Caco-2 (cell line): ENCODE data around the gene ACOX1. TPM values are rescaled to one million over a fixed set of nuclear protein-coding genes. Genes with fewer than 3 reads are reported as not detected.

Source experiments
- BruUV-seq: library from RNA; stranded (reverse); fragments of 400-500 nt; replicated peaks from 2 replicates; lab custom pipeline; 2021; lab: Mats Ljungman, UMichigan
- CTCF ChIA-PET: fragments of 300-600 bp; sonication (Branson Sonifier 250); formaldehyde crosslinking; loops from one replicate; lab custom pipeline; 2022; ENCODE audit warnings: antibody characterized with exemption; lab: Charles Lee
- POLR2A ChIA-PET: fragments of 300-600 bp; sonication (Branson Sonifier 250); formaldehyde crosslinking; loops from one replicate; lab custom pipeline; 2022; ENCODE audit warnings: antibody characterized with exemption; lab: Charles Lee
- DNase-seq, 2 experiments: peaks; one replicate each; pipeline versions ENCODE4 v3.0.0 to v3.0.0-alpha.2; 2020 to 2022
- H3K27me3 ChIP-seq: replicated peaks from 2 replicates; pipeline ENCODE4 v1.6.0; 2011; ENCODE audit warnings: low read length; ENCODE audit not compliant: control insufficient read depth, insufficient read depth
- H3K36me3 ChIP-seq: 2 replicates; pipeline ENCODE4 v1.5.1; 2011; ENCODE audit warnings: low read length; ENCODE audit not compliant: control insufficient read depth, insufficient read depth
- H3K4me1 ChIP-seq: fragments of 250-450 bp; sonication (Bioruptor Pico); 2 replicates; pipeline ENCODE4 v1.5.1; 2020; ENCODE audit warnings: mild to moderate bottlenecking
- H3K4me3 ChIP-seq: 2 replicates; pipeline ENCODE4 v1.5.1; 2011; ENCODE audit warnings: low read depth, mild to moderate bottlenecking, control low read depth, low read length
- H3K9me3 ChIP-seq: fragments of 250-450 bp; sonication (Bioruptor Pico); 2 replicates; pipeline ENCODE4 v1.5.1; 2020; ENCODE audit warnings: mild to moderate bottlenecking, moderate library complexity
- H3K27ac Mint-ChIP-seq: one replicate; pipeline ENCODE4 v1.8.0; 2022; ENCODE audit warnings: mixed read lengths; ENCODE audit not compliant: unreplicated experiment
- H3K27me3 Mint-ChIP-seq: one replicate; pipeline ENCODE4 v1.8.0; 2022; ENCODE audit warnings: mixed read lengths; ENCODE audit not compliant: insufficient read depth, unreplicated experiment
- H3K36me3 Mint-ChIP-seq: one replicate; pipeline ENCODE4 v1.8.0; 2022; ENCODE audit warnings: mild to moderate bottlenecking, mixed read lengths; ENCODE audit not compliant: insufficient read depth, unreplicated experiment
- H3K4me1 Mint-ChIP-seq: one replicate; pipeline ENCODE4 v1.8.0; 2022; ENCODE audit warnings: low read depth, mixed read lengths; ENCODE audit not compliant: unreplicated experiment
- H3K4me3 Mint-ChIP-seq: one replicate; pipeline ENCODE4 v1.8.0; 2022; ENCODE audit warnings: mild to moderate bottlenecking, moderate library complexity, mixed read lengths; ENCODE audit not compliant: unreplicated experiment
- H3K9me3 Mint-ChIP-seq: one replicate; pipeline ENCODE4 v1.8.0; 2022; ENCODE audit warnings: mixed read lengths; ENCODE audit not compliant: unreplicated experiment
- intact Hi-C: fragments of 100-400 bp; cut with micrococcal nuclease; formaldehyde crosslinking; loops from one replicate; pipeline ENCODE4 v1.10.0; 2022; ENCODE audit not compliant: unreplicated experiment
- total RNA-seq: library from RNA; stranded (reverse); gene quantifications from 2 replicates; pipeline ENCODE4 v1.2.3, GENCODE V29; 2022
- TF ChIP-seq, protein P1 (sequence below), 2 experiments: fragments of 200-600 bp in 1 of 2; IDR thresholded peaks; 1 replicate in 1 of 2; 2 replicates in 1 of 2; pipeline versions ENCODE4 v1.5.1 to v1.8.0; 2011 to 2022; ENCODE audit warnings: antibody characterized with exemption in 1 of 2, control low read depth in 1 of 2, inconsistent platforms in 1 of 2, low read depth in 1 of 2, low read length in 1 of 2, mild to moderate bottlenecking in 1 of 2, moderate library complexity in 1 of 2; ENCODE audit not compliant: insufficient read depth in 1 of 2, severe bottlenecking in 1 of 2, unreplicated experiment in 1 of 2

The ACOX1 gene
- total RNA-seq, 1 experiment from 2014 or later, result 48.3 TPM

- no TSS peak for BruUV-seq
- TF ChIP-seq, protein P1, sequence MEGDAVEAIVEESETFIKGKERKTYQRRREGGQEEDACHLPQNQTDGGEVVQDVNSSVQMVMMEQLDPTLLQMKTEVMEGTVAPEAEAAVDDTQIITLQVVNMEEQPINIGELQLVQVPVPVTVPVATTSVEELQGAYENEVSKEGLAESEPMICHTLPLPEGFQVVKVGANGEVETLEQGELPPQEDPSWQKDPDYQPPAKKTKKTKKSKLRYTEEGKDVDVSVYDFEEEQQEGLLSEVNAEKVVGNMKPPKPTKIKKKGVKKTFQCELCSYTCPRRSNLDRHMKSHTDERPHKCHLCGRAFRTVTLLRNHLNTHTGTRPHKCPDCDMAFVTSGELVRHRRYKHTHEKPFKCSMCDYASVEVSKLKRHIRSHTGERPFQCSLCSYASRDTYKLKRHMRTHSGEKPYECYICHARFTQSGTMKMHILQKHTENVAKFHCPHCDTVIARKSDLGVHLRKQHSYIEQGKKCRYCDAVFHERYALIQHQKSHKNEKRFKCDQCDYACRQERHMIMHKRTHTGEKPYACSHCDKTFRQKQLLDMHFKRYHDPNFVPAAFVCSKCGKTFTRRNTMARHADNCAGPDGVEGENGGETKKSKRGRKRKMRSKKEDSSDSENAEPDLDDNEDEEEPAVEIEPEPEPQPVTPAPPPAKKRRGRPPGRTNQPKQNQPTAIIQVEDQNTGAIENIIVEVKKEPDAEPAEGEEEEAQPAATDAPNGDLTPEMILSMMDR (IDR thresholded peaks at IDR 0.05; ENCODE audit: insufficient read depth in 1 of 2, low read depth in 1 of 2, low read length in 1 of 2, severe bottlenecking in 1 of 2, unreplicated experiment in 1 of 2), result no peak
- peak in 1 of 2 experiments; percentile 47 for DNase-seq
- H3K4me1 ChIP-seq, result peaks cover 22% of the 10 kb centered on the region
- Mint-ChIP-seq H3K9me3 (no peaks in the 10 kb centered on the region), H3K4me3 (peak overlapping the region; percentile 19), H3K27me3 (no peaks in the 10 kb centered on the region), H3K36me3 (peaks cover 5% of the 10 kb centered on the region), H3K27ac (no peak overlapping the region), H3K4me1 (peaks cover 6% of the 10 kb centered on the region)
- H3K9me3 ChIP-seq, result 0 out of 2 replicates have a peak, but pooled peaks cover 5% of the 10 kb centered on the region
- intact Hi-C loops, result no loop called here
- no peak overlapping the region for H3K4me3 ChIP-seq
- ChIA-PET POLR2A (interaction anchor here (0.7 kb wide), 1 partner anchor 9 kb away, joined by 3 read pairs; no protein-coding TSS in a partner anchor), CTCF (no interaction called here)
- no peaks in the 10 kb centered on the region for H3K36me3 ChIP-seq
- H3K27me3 ChIP-seq, result no peaks in the 10 kb centered on the region
Observed at GRCh38 chr17:75932852-75933251, 46.1 kb downstream of the ACOX1 start.

DNA sequence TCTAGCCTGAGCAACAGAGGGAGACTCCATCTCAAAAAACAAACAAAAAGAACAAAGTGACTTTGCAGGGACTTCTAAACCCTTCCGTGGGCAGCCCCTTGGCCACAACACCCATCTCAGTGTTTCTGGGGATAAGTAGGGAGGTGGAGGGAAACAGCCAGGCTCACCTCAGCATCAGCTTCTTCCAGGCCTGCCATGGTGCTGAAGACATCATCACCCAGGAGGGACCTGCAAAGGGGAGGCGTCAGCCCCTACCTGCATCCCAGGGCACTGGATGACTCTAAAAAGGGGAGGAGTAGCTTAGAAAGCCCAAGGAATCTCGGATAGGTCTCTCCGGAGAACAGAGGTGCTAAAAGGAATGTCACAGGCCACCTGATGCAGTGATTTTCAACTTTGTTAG is 47.9 kb downstream of the ACOX1 start:
- POLR2A ChIA-PET, result no interaction called here
- no peaks in the 10 kb centered on the region for H3K9me3 Mint-ChIP-seq

GRCh38 chr17:75927286-75927922 is 51.6 kb downstream of the ACOX1 start:
- TF ChIP-seq, protein P1 (IDR thresholded peaks at IDR 0.05; ENCODE audit: insufficient read depth in 1 of 2, low read depth in 1 of 2, low read length in 1 of 2, severe bottlenecking in 1 of 2, unreplicated experiment in 1 of 2), result peak; percentile 31 to 49
- peaks cover 10% of the 10 kb centered on the region for H3K4me1 ChIP-seq
- no peaks in the 10 kb centered on the region for H3K9me3 Mint-ChIP-seq
- no TSS peak for BruUV-seq
- no peaks in the 10 kb centered on the region for H3K4me1 Mint-ChIP-seq
- intact Hi-C loops, result no loop called here
- H3K27ac Mint-ChIP-seq, result no peak overlapping the region
- ChIA-PET CTCF (interaction anchor here (0.6 to 1.4 kb wide), 3 partner anchors 16 to 331 kb away, joined by 3 to 4 read pairs (median 3); partner anchors contain the start of gene MRPL38), POLR2A (no interaction called here)
- H3K36me3 Mint-ChIP-seq, result no peaks in the 10 kb centered on the region
- no peak overlapping the region for H3K4me3 ChIP-seq
- H3K9me3 ChIP-seq, result 0 out of 2 replicates have a peak, but pooled peaks cover 5% of the 10 kb centered on the region
- peak in 1 of 2 experiments; percentile 45 for DNase-seq
- H3K27me3 ChIP-seq, result no peaks in the 10 kb centered on the region
- H3K4me3 Mint-ChIP-seq, result no peak overlapping the region
- no peaks in the 10 kb centered on the region for H3K36me3 ChIP-seq
- no peaks in the 10 kb centered on the region for H3K27me3 Mint-ChIP-seq

More for the DNA sequence above, 47.9 kb downstream of the ACOX1 start:
- H3K36me3 ChIP-seq, result no peaks in the 10 kb centered on the region
- peaks cover 22% of the 10 kb centered on the region for H3K4me1 ChIP-seq
- no peaks in the 10 kb centered on the region for H3K27me3 ChIP-seq
- CTCF ChIA-PET, result no interaction called here
- Mint-ChIP-seq H3K27me3 (no peaks in the 10 kb centered on the region), H3K36me3 (peaks cover 5% of the 10 kb centered on the region), H3K4me3 (no peak overlapping the region), H3K27ac (no peak overlapping the region), H3K4me1 (peaks cover 6% of the 10 kb centered on the region)
- DNase-seq, result no peak
- H3K4me3 ChIP-seq, result no peak overlapping the region
- intact Hi-C loops, result no loop called here
- 0 out of 2 replicates have a peak, but pooled peaks cover 5% of the 10 kb centered on the region for H3K9me3 ChIP-seq
- TF ChIP-seq, protein P1 (IDR thresholded peaks at IDR 0.05; ENCODE audit: insufficient read depth in 1 of 2, low read depth in 1 of 2, low read length in 1 of 2, severe bottlenecking in 1 of 2, unreplicated experiment in 1 of 2), result no peak
- BruUV-seq, result no TSS peak
